ENCODE results near the gene ASAP3.

The ASAP3 gene

GRCh38 chr1:23449306-23449705 is 34.7 kb downstream of the ASAP3 start:
- Histone ChIP-seq H3K4me1 (ENCODE audit: control insufficient read depth, insufficient read depth, low read length) (no peaks in the 10 kb centered on the region), H3K9ac (ENCODE audit: low read length) (no peak overlapping the region), H3K4me3 (ENCODE audit: low read length) (no peak overlapping the region), H3K27me3 (ENCODE audit: control insufficient read depth, insufficient read depth, low read length) (no peaks in the 10 kb centered on the region), H3K27ac (ENCODE audit: low read depth, low read length) (no peak overlapping the region), H3K36me3 (ENCODE audit: control insufficient read depth, insufficient read depth, low read length) (no peaks in the 10 kb centered on the region)

- Histone ChIP-seq H3K9ac (ENCODE audit: low read length) (no peak overlapping the region), H3K27ac (ENCODE audit: low read depth, low read length) (no peak overlapping the region), H3K27me3 (ENCODE audit: control insufficient read depth, insufficient read depth, low read length) (no peaks in the 10 kb centered on the region), H3K4me3 (ENCODE audit: low read length) (no peak overlapping the region), H3K4me1 (ENCODE audit: control insufficient read depth, insufficient read depth, low read length) (no peaks in the 10 kb centered on the region), H3K36me3 (ENCODE audit: control insufficient read depth, insufficient read depth, low read length) (no peaks in the 10 kb centered on the region)
Measured at GRCh38 chr1:23448846-23449245, 35.1 kb downstream of the ASAP3 start.

- no peaks in the 10 kb centered on the region for H3K4me1 ChIP-seq (ENCODE audit: control insufficient read depth, insufficient read depth, low read length)
- H3K36me3 ChIP-seq (ENCODE audit: control insufficient read depth, insufficient read depth, low read length): peaks cover 3% of the 10 kb centered on the region
- H3K9ac ChIP-seq (ENCODE audit: low read length): no peak overlapping the region
- H3K4me3 ChIP-seq (ENCODE audit: low read length): no peak overlapping the region
- H3K27ac ChIP-seq (ENCODE audit: low read depth, low read length): no peak overlapping the region
- H3K27me3 ChIP-seq (ENCODE audit: control insufficient read depth, insufficient read depth, low read length): no peaks in the 10 kb centered on the region
Measured at GRCh38 chr1:23446661-23447310, 37.2 kb downstream of the ASAP3 start.

- Histone ChIP-seq H3K36me3 (ENCODE audit: control insufficient read depth, insufficient read depth, low read length) (peaks cover 8% of the 10 kb centered on the region), H3K27ac (ENCODE audit: low read depth, low read length) (no peak overlapping the region)
Measured at GRCh38 chr1:23444596-23445390, 39.2 kb downstream of the ASAP3 start.

GRCh38 chr1:23444104-23444533 is 39.9 kb downstream of the ASAP3 start:
- Histone ChIP-seq H3K4me3 (ENCODE audit: low read length) (no peak overlapping the region), H3K4me1 (ENCODE audit: control insufficient read depth, insufficient read depth, low read length) (no peaks in the 10 kb centered on the region), H3K36me3 (ENCODE audit: control insufficient read depth, insufficient read depth, low read length) (peaks cover 8% of the 10 kb centered on the region), H3K9ac (ENCODE audit: low read length) (no peak overlapping the region), H3K27me3 (ENCODE audit: control insufficient read depth, insufficient read depth, low read length) (no peaks in the 10 kb centered on the region), H3K27ac (ENCODE audit: low read depth, low read length) (no peak overlapping the region)

More at GRCh38 chr1:23444596-23445390, 39.2 kb downstream of the ASAP3 start:
- Histone ChIP-seq H3K27me3 (ENCODE audit: control insufficient read depth, insufficient read depth, low read length) (no peaks in the 10 kb centered on the region), H3K4me3 (ENCODE audit: low read length) (no peak overlapping the region), H3K9ac (ENCODE audit: low read length) (no peak overlapping the region), H3K4me1 (ENCODE audit: control insufficient read depth, insufficient read depth, low read length) (no peaks in the 10 kb centered on the region)

GRCh38 chr1:23442751-23443150 is 41.2 kb downstream of the ASAP3 start:
- Histone ChIP-seq H3K36me3 (ENCODE audit: control insufficient read depth, insufficient read depth, low read length) (peaks cover 8% of the 10 kb centered on the region), H3K27me3 (ENCODE audit: control insufficient read depth, insufficient read depth, low read length) (no peaks in the 10 kb centered on the region), H3K4me3 (ENCODE audit: low read length) (no peak overlapping the region), H3K4me1 (ENCODE audit: control insufficient read depth, insufficient read depth, low read length) (no peaks in the 10 kb centered on the region), H3K27ac (ENCODE audit: low read depth, low read length) (no peak overlapping the region), H3K9ac (ENCODE audit: low read length) (no peak overlapping the region)

GRCh38 chr1:23441446-23442148 is 42.4 kb downstream of the ASAP3 start:
- H3K27me3 ChIP-seq (ENCODE audit: control insufficient read depth, insufficient read depth, low read length): no peaks in the 10 kb centered on the region
- H3K9ac ChIP-seq (ENCODE audit: low read length): no peak overlapping the region
- peaks cover 8% of the 10 kb centered on the region for H3K36me3 ChIP-seq (ENCODE audit: control insufficient read depth, insufficient read depth, low read length)
- no peaks in the 10 kb centered on the region for H3K4me1 ChIP-seq (ENCODE audit: control insufficient read depth, insufficient read depth, low read length)
- no peak overlapping the region for H3K4me3 ChIP-seq (ENCODE audit: low read length)
- no peak overlapping the region for H3K27ac ChIP-seq (ENCODE audit: low read depth, low read length)

- H3K4me3 ChIP-seq (ENCODE audit: low read length): no peak overlapping the region
- H3K4me1 ChIP-seq (ENCODE audit: control insufficient read depth, insufficient read depth, low read length): no peaks in the 10 kb centered on the region
- H3K27ac ChIP-seq (ENCODE audit: low read depth, low read length): no peak overlapping the region
- H3K36me3 ChIP-seq (ENCODE audit: control insufficient read depth, insufficient read depth, low read length): peaks cover 17% of the 10 kb centered on the region
- H3K27me3 ChIP-seq (ENCODE audit: control insufficient read depth, insufficient read depth, low read length): no peaks in the 10 kb centered on the region
- no peak overlapping the region for H3K9ac ChIP-seq (ENCODE audit: low read length)
Measured at GRCh38 chr1:23438545-23438944, 45.4 kb downstream of the ASAP3 start.

- H3K27ac ChIP-seq (ENCODE audit: low read depth, low read length): no peak overlapping the region
- no peaks in the 10 kb centered on the region for H3K4me1 ChIP-seq (ENCODE audit: control insufficient read depth, insufficient read depth, low read length)
- H3K4me3 ChIP-seq (ENCODE audit: low read length): no peak overlapping the region
- H3K36me3 ChIP-seq (ENCODE audit: control insufficient read depth, insufficient read depth, low read length): peaks cover 17% of the 10 kb centered on the region
- no peak overlapping the region for H3K9ac ChIP-seq (ENCODE audit: low read length)
- H3K27me3 ChIP-seq (ENCODE audit: control insufficient read depth, insufficient read depth, low read length): no peaks in the 10 kb centered on the region
Measured at GRCh38 chr1:23437355-23437664, 46.7 kb downstream of the ASAP3 start.

GRCh38 chr1:23436520-23437354 is 47.2 kb downstream of the ASAP3 start:
- Histone ChIP-seq H3K36me3 (ENCODE audit: control insufficient read depth, insufficient read depth, low read length) (peaks cover 14% of the 10 kb centered on the region), H3K27me3 (ENCODE audit: control insufficient read depth, insufficient read depth, low read length) (no peaks in the 10 kb centered on the region), H3K4me1 (ENCODE audit: control insufficient read depth, insufficient read depth, low read length) (no peaks in the 10 kb centered on the region), H3K27ac (ENCODE audit: low read depth, low read length) (no peak overlapping the region), H3K4me3 (ENCODE audit: low read length) (no peak overlapping the region), H3K9ac (ENCODE audit: low read length) (no peak overlapping the region)

- Histone ChIP-seq H3K4me3 (ENCODE audit: low read length) (no peak overlapping the region), H3K36me3 (ENCODE audit: control insufficient read depth, insufficient read depth, low read length) (peaks cover 17% of the 10 kb centered on the region), H3K4me1 (ENCODE audit: control insufficient read depth, insufficient read depth, low read length) (no peaks in the 10 kb centered on the region), H3K27ac (ENCODE audit: low read depth, low read length) (no peak overlapping the region), H3K27me3 (ENCODE audit: control insufficient read depth, insufficient read depth, low read length) (no peaks in the 10 kb centered on the region), H3K9ac (ENCODE audit: low read length) (no peak overlapping the region)
Measured at GRCh38 chr1:23434260-23434775, 49.7 kb downstream of the ASAP3 start.

- no peaks in the 10 kb centered on the region for H3K4me1 ChIP-seq (ENCODE audit: control insufficient read depth, insufficient read depth, low read length)
- H3K36me3 ChIP-seq (ENCODE audit: control insufficient read depth, insufficient read depth, low read length): peaks cover 17% of the 10 kb centered on the region
- no peaks in the 10 kb centered on the region for H3K27me3 ChIP-seq (ENCODE audit: control insufficient read depth, insufficient read depth, low read length)
- H3K27ac ChIP-seq (ENCODE audit: low read depth, low read length): no peak overlapping the region
- no peak overlapping the region for H3K4me3 ChIP-seq (ENCODE audit: low read length)
- no peak overlapping the region for H3K9ac ChIP-seq (ENCODE audit: low read length)
Measured at GRCh38 chr1:23433122-23433521, 50.9 kb downstream of the ASAP3 start.
